GM23248 (cell line): Measurements from ENCODE around the gene NBPF19. TPM values are rescaled to one million over a fixed set of nuclear protein-coding genes. Genes with fewer than 3 reads are reported as not detected.
A peak's percentile ranks its signal among the peaks of the same experiment; 100 is the strongest.
"Not testable (repeated sequence)": the region's sequence is repeated elsewhere in the genome, so short reads cannot be mapped to it uniquely, and the experiment has no call there.

ENCODE experiments used
- DNase-seq: peaks from one replicate; pipeline ENCODE4 v3.0.0-alpha.2; 2015
- H2AFZ ChIP-seq: fragments of 200-600 bp; sonication (generic); 2 replicates; pipeline ENCODE4 v1.6.1; 2016; ENCODE audit warnings: antibody characterized with exemption
- H3F3A ChIP-seq: fragments of 200-600 bp; sonication (generic); 2 replicates; pipeline ENCODE4 v1.6.1; 2016; ENCODE audit warnings: mild to moderate bottlenecking, antibody characterized with exemption, mixed run types; ENCODE audit not compliant: insufficient read depth
- H3K27ac ChIP-seq: fragments of 200-600 bp; sonication (generic); 2 replicates; pipeline ENCODE4 v1.5.1; 2016; ENCODE audit warnings: mild to moderate bottlenecking
- H3K27me3 ChIP-seq: fragments of 200-600 bp; sonication (generic); replicated peaks from 2 replicates; pipeline ENCODE4 v1.6.1; 2016; ENCODE audit warnings: mild to moderate bottlenecking; ENCODE audit not compliant: insufficient read depth
- H3K36me3 ChIP-seq: fragments of 200-600 bp; sonication (generic); 2 replicates; pipeline ENCODE4 v1.6.1; 2016; ENCODE audit warnings: low read depth, mild to moderate bottlenecking
- H3K4me1 ChIP-seq: fragments of 200-600 bp; sonication (generic); 2 replicates; pipeline ENCODE4 v1.6.1; 2016; ENCODE audit warnings: mild to moderate bottlenecking; ENCODE audit not compliant: insufficient read depth
- H3K4me2 ChIP-seq: fragments of 200-600 bp; sonication (generic); one replicate; pipeline ENCODE4 v1.6.1; 2016; ENCODE audit warnings: mild to moderate bottlenecking; ENCODE audit not compliant: unreplicated experiment
- H3K4me3 ChIP-seq: fragments of 200-600 bp; sonication (generic); 2 replicates; pipeline ENCODE4 v1.5.1; 2016; ENCODE audit warnings: mild to moderate bottlenecking
- H3K79me2 ChIP-seq: fragments of 200-600 bp; sonication (generic); 2 replicates; pipeline ENCODE4 v1.6.1; 2016; ENCODE audit warnings: mild to moderate bottlenecking; ENCODE audit not compliant: insufficient read depth
- H3K9ac ChIP-seq: fragments of 200-600 bp; sonication (generic); 2 replicates; pipeline ENCODE4 v1.6.1; 2016; ENCODE audit warnings: mild to moderate bottlenecking
- H3K9me2 ChIP-seq: fragments of 200-600 bp; sonication (generic); 2 replicates; pipeline ENCODE4 v1.6.1; 2016; ENCODE audit warnings: mixed run types, mild to moderate bottlenecking, moderate library complexity; ENCODE audit not compliant: insufficient read depth
- H3K9me3 ChIP-seq: fragments of 200-600 bp; sonication (generic); one replicate; pipeline ENCODE4 v1.6.1; 2017; ENCODE audit warnings: low read depth
- H4K20me1 ChIP-seq: fragments of 200-600 bp; sonication (generic); 2 replicates; pipeline ENCODE4 v1.6.0; 2016; ENCODE audit not compliant: insufficient read depth
- WGBS, 2 experiments: methylation state at CpG; one replicate each; pipeline ENCODE4 v1.1.6; 2015 to 2017; ENCODE audit warnings: low lambda C conversion rate in 2 of 2, low coverage in 1 of 2; ENCODE audit errors: missing lambda C conversion rate in 2 of 2; 5-methylcytosine and 5-hydroxymethylcytosine counted together
- in situ Hi-C: fragments of 300-500 bp; cut with MboI; formaldehyde crosslinking; loops from 2 replicates; pipeline ENCODE4 v1.15.0; 2020
- polyA plus RNA-seq: library from polyadenylated mRNA; unstranded; fragments of >200 nt; fragmentation: Nextera tagmentation; extraction: Ambion mirVana; gene quantifications from 2 replicates; pipeline ENCODE4 v1.2.1, GENCODE V29; 2016
- total RNA-seq: library from RNA; depleted of rRNA; stranded (reverse); fragments of >200 nt; shearing (Covaris generic); gene quantifications from 2 replicates; pipeline ENCODE4 v1.2.3, GENCODE V29; 2014; rRNA removed

The NBPF19 gene, protein sequence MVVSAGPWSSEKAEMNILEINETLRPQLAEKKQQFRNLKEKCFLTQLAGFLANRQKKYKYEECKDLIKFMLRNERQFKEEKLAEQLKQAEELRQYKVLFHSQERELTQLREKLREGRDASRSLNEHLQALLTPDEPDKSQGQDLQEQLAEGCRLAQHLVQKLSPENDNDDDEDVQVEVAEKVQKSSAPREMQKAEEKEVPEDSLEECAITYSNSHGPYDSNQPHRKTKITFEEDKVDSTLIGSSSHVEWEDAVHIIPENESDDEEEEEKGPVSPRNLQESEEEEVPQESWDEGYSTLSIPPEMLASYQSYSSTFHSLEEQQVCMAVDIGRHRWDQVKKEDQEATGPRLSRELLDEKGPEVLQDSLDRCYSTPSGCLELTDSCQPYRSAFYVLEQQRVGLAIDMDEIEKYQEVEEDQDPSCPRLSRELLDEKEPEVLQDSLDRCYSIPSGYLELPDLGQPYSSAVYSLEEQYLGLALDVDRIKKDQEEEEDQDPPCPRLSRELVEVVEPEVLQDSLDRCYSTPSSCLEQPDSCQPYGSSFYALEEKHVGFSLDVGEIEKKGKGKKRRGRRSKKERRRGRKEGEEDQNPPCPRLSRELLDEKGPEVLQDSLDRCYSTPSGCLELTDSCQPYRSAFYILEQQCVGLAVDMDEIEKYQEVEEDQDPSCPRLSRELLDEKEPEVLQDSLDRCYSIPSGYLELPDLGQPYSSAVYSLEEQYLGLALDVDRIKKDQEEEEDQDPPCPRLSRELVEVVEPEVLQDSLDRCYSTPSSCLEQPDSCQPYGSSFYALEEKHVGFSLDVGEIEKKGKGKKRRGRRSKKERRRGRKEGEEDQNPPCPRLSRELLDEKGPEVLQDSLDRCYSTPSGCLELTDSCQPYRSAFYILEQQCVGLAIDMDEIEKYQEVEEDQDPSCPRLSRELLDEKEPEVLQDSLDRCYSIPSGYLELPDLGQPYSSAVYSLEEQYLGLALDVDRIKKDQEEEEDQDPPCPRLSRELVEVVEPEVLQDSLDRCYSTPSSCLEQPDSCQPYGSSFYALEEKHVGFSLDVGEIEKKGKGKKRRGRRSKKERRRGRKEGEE (N-terminal part only)
- total RNA-seq (7.7 and 9.0 TPM in 2 replicates), polyA plus RNA-seq (3.0 and 4.0 TPM in 2 replicates)

DNA sequence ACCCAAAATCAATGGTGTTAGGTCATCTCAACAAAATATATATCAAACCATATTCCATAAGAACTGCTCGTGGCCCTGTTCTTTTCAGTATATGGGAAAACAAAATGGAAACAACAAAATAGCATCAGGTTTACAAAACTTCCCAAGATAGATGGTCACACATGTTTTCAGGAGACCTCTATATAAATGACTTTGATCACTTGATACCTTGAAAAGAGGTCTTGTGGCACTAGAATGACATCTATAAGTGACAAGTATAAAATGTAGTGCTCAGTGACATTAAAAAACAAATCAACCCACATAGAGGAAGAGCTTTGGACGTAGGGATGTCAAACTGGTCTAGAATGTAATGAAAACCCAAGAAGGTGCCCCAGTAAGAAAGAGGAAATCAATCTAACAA lies at the start of gene NBPF19:
NBPF19 (plus strand) TSS at position 301 of the 400 bp plus-strand sequence. CDS start 888 bp downstream, outside the sequence.
- H3K4me2 ChIP-seq, H3K36me3 ChIP-seq, H4K20me1 ChIP-seq, H3K4me1 ChIP-seq, H2AFZ ChIP-seq, H3K9ac ChIP-seq, H3K79me2 ChIP-seq, DNase-seq, H3K27me3 ChIP-seq, H3K27ac ChIP-seq, H3F3A ChIP-seq, H3K9me2 ChIP-seq, H3K9me3 ChIP-seq, H3K4me3 ChIP-seq, in situ Hi-C loops: not testable (repeated sequence)
- 75 to 100% methylated on average over 1 of the region's 2 CpGs for WGBS, 2 experiments

DNA sequence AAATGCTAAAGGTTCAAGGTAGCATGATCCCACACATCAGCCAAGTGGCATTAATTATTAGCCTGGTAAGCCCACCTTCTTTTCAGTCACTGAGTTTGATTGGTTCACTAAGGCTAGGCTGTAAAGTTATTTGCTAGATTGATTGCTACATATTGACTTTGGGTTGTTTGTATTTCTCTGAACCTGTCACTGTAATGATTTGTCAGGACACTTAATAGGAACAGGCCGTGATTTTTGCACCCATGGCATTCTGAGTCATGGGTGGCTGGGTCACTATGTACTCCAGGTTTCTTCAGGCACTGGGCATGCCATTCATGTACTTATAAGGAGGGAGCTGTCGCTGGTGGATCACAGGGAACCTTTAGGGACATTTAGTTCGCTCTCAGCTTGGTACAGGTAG lies 46.5 kb upstream of the NBPF19 start:
- H3K27ac ChIP-seq, H3F3A ChIP-seq, H3K9me3 ChIP-seq, DNase-seq, H2AFZ ChIP-seq, H3K27me3 ChIP-seq, H3K4me3 ChIP-seq, H3K4me1 ChIP-seq, H3K9ac ChIP-seq, H3K4me2 ChIP-seq, H4K20me1 ChIP-seq, H3K9me2 ChIP-seq, H3K36me3 ChIP-seq, in situ Hi-C loops: not testable (repeated sequence)
- WGBS, 2 experiments: 17 to 20% methylated on average over 1 of the region's 3 CpGs
- H3K79me2 ChIP-seq: peaks cover 31% of the 10 kb centered on the region

DNA sequence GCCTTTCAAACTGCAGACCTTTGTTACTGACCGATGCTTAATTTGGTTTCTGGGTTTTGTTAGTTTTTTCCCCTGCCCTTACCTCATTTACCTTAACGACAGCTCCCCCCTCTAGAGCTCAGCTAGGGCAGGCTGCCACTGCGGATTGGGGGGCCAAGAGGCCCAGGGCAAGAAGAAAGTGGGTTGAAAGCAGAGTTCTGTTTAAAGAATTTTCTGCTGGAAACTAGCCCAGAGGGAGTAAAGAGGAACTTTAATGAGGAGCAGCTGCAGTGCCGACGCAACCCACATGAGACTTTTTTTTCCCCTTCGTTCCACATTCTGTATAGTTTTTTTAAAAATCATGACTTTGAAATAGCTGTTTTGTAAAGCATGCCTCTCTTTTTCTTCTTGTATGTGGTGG lies 29.4 kb upstream of the NBPF19 start:
- H3K4me2 ChIP-seq: peak overlapping the region; percentile 40
- in situ Hi-C loops, H3K9me3 ChIP-seq, H3K9me2 ChIP-seq, H3K36me3 ChIP-seq, H2AFZ ChIP-seq, H4K20me1 ChIP-seq, H3K4me1 ChIP-seq, H3F3A ChIP-seq, H3K79me2 ChIP-seq, H3K27me3 ChIP-seq: not testable (repeated sequence)
- peak overlapping the region; percentile 40; the same call in 1 of the 2 replicates for H3K4me3 ChIP-seq
- peak; percentile 64 for DNase-seq
- 0 to 2% methylated on average over 4 to 5 of the region's 6 CpGs for WGBS, 2 experiments
- H3K9ac ChIP-seq: peak overlapping the region; percentile 46
- H3K27ac ChIP-seq: peak overlapping the region; percentile 55

DNA sequence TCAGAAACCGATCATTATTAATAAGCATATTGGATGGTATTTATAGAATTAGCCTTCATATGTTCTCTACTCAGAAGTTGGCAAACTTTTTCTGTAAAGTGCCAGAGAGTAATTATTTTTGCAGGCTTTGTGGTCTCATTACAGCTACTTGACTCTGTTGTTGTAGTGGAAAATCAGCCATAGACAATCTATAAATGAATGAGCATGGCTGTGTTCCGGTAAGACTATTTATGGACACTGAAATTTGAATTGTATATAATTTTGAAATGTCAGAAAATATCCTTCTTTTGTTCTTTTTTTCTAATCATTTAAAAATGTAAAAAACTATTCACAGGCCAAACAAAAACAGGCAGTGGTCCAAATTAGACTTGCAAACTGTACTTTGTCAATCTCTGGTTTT lies 22.6 kb upstream of the NBPF19 start:
- H3F3A ChIP-seq, H3K27ac ChIP-seq, H3K9me3 ChIP-seq, H2AFZ ChIP-seq, H3K9ac ChIP-seq, H3K79me2 ChIP-seq, H3K9me2 ChIP-seq, H3K4me3 ChIP-seq, H3K27me3 ChIP-seq, H3K4me2 ChIP-seq, H3K36me3 ChIP-seq, DNase-seq, H3K4me1 ChIP-seq, H4K20me1 ChIP-seq, in situ Hi-C loops: not testable (repeated sequence)
- WGBS, 2 experiments: 80 to 100% methylated on average over 1 of the region's 2 CpGs

DNA sequence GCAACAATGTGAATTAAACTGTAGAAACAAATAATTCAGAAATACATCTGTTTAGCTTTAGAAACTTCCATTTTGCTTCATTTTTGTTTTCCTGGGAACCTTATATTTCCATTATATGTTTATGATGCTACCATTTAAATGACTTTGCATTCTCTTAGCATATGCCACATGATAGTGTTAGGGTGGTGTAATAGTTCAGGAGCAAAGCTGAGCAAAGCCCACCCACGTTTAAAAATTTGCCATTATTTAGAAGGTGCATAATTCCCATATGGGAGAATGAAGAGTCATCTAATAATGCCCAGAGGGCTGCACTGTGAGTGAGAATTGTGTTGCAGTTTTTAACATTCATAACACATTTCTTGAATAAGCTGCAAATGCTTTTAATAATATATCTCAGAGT lies 22.2 kb upstream of the NBPF19 start:
- WGBS, 2 experiments: no CpG with 5 or more reads among the region's 1 CpG
- H4K20me1 ChIP-seq, in situ Hi-C loops, H3K4me1 ChIP-seq, H3K4me3 ChIP-seq, H3K36me3 ChIP-seq, H3K9me3 ChIP-seq, H3K27ac ChIP-seq, H3K9me2 ChIP-seq, H2AFZ ChIP-seq, DNase-seq, H3F3A ChIP-seq, H3K9ac ChIP-seq, H3K79me2 ChIP-seq, H3K27me3 ChIP-seq, H3K4me2 ChIP-seq: not testable (repeated sequence)

DNA sequence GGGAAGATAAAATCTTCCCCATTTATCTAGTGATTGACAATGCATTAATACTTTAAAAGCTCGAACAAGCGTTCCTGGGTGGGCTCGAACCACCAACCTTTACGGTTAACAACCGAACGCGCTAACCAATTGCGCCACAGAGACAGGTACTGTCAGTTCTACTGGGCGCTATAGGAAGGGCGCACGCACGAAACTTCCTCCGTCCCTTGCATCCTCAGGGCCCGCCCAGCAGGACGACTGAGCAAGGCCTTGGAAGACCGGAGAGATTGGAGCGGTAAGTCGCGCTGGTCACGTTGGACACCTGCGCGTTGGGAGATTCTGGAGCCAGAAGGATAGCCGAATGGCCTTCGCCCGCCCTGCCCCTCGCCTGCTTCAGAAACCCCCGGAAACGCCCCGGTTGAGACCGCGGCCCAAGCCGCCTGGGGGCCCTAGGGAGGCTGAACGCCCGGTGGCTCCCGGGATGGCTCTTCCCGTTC lies 83.5 kb downstream of the NBPF19 start:
- H3K79me2 ChIP-seq, H3K27me3 ChIP-seq, H3K27ac ChIP-seq, H3F3A ChIP-seq, H3K9me3 ChIP-seq, H3K9me2 ChIP-seq, H3K4me1 ChIP-seq, H4K20me1 ChIP-seq, in situ Hi-C loops, H3K36me3 ChIP-seq: not testable (repeated sequence)
- 9 to 14% methylated on average over 19 to 23 of the region's 36 CpGs for whole genome bisulfite sequencing, 2 experiments
- Histone ChIP-seq H3K4me3 (peak overlapping the region; percentile 44), H3K4me2 (peak overlapping the region; percentile 73), H3K9ac (peak overlapping the region; percentile 25; the same call in 1 of the 2 replicates), H2AFZ (peak overlapping the region; percentile 11)
- DNase-seq: peak; percentile 37

DNA sequence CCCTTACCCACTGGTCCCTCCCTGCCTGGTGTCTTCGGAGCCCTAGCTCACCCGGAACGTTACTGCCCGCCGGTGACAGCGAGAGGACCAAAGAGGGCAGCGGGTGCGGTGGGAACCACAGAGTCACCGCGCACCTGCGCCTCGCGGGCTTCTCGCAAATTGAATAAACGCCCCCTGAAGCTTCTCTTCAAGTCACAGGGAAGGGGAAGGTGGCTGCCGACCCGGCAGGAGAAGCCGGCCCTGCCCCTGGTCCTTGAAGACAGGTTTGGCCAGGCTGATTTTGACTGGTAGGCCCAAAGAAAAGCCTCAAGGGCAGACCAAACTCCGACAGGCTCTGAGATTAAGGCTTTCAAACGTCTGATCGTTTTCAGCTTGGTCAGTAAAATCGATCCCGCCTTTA lies 87.0 kb downstream of the NBPF19 start:
- H3K4me3 ChIP-seq, H4K20me1 ChIP-seq, H3K27ac ChIP-seq, H3K4me2 ChIP-seq, H3K27me3 ChIP-seq, H3K9ac ChIP-seq, H3K9me2 ChIP-seq, in situ Hi-C loops, H3K4me1 ChIP-seq, H3K79me2 ChIP-seq, H2AFZ ChIP-seq, H3K36me3 ChIP-seq, H3F3A ChIP-seq, DNase-seq, H3K9me3 ChIP-seq: not testable (repeated sequence)
- WGBS, 2 experiments: 92% methylated on average over 8 to 20 of the region's 23 CpGs
